ENCODE measurements around the gene MAP4K1. TPM values are rescaled to one million over a fixed set of nuclear protein-coding genes. Genes with fewer than 3 reads are reported as not detected.

The MAP4K1 gene
- total and polyA plus RNA-seq, 2 of the 13 experiments (the other 11 are each of a cell fraction or from before 2014, with no cell fraction given), result 0.24 to 0.89 TPM

GRCh38 chr19:38618590-38619360 is 1.0 kb upstream of the MAP4K1 start, which contains the start of gene EIF3K (continued):
- TF ChIP-seq SP140L (CRISPR knock-in tag; IDR thresholded peaks at IDR 0.05; ENCODE audit: borderline replicate concordance), result no peak; the same call in 1 of the 2 replicates
- no peak for TF ChIP-seq AHDC1 (CRISPR knock-in tag; IDR thresholded peaks at IDR 0.05; ENCODE audit: borderline replicate concordance)
- no peak for TF ChIP-seq KLF12 (CRISPR knock-in tag; IDR thresholded peaks at IDR 0.05; ENCODE audit: borderline replicate concordance)
- TF ChIP-seq HNRNPH1 (optimal IDR thresholded peaks at IDR 0.05; ENCODE audit: low read depth, low read length), result no peak
- peak; percentile 56 for TF ChIP-seq FOXP4 (CRISPR knock-in tag; IDR thresholded peaks at IDR 0.05)
- no peak for TF ChIP-seq THYN1 (CRISPR knock-in tag; IDR thresholded peaks at IDR 0.05; ENCODE audit: borderline replicate concordance, low read depth)
- TF ChIP-seq HCFC1 (IDR thresholded peaks at IDR 0.05; ENCODE audit: low read depth, low read length), result no peak; the same call in 1 of the 2 replicates
- TF ChIP-seq SRSF9 (IDR thresholded peaks at IDR 0.05; ENCODE audit: borderline replicate concordance, insufficient read depth, low read depth, low read length, poor library complexity, severe bottlenecking), result no peak
- TF ChIP-seq ZXDC (CRISPR knock-in tag; IDR thresholded peaks at IDR 0.05), result no peak
- TF ChIP-seq ZNF333 (CRISPR knock-in tag; IDR thresholded peaks at IDR 0.05; ENCODE audit: borderline replicate concordance), result no peak

Data from HepG2 (cell line).